Testis (tissue), 2 donors: ENCODE measurements around the gene DDX52.

Experiments
- POLR2A ChIP-seq: fragments of 450-650 bp; IDR thresholded peaks from one replicate; pipeline ENCODE4 v1.6.1; 2017; ENCODE audit warnings: antibody characterized with exemption, mild to moderate bottlenecking, moderate library complexity
- TF ChIP-seq, protein P1 (sequence below), 3 experiments: fragments of 450-650 bp in 2 of 3; fragments of 200-600 bp in 1 of 3; sonication (generic) in 1 of 3; IDR thresholded peaks; one replicate each; pipeline ENCODE4 v1.5.1; 2016 to 2019; ENCODE audit warnings: antibody characterized with exemption in 3 of 3, mild to moderate bottlenecking in 2 of 3, moderate library complexity in 1 of 3

DNA sequence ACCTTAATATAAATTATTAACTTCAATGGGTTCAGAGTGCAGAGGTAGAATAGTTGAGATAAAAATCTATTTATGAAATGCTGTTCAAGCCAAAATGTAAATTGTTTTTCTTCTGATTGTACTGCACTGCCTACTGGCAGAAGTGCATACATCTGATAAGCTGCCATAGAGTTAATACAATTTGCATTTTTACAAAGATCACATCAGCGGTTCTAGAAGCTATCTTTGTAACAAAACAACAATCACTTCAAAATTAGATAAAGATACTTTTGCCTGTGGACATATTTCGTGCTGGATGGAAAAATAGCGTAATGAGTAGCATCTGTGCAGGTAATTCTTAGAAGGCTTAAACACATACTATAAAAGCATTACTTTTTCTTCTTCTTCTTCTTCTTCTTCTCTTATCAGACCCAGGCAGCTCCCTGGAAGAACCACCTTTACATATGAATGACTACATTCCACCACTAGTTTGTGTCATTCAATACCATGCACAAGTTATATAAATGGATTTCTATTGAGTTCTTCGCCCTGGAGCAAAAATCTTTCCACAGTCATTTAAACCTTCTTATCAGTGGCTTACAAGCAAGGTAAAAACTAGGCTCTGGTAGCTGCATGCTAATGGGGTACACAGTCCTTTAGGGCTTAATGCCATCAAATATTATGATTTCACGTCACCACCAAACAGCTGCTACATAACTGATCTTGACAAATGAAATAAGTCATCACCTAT lies 81.1 kb downstream of the DDX52 start:
- TF ChIP-seq, protein P1, sequence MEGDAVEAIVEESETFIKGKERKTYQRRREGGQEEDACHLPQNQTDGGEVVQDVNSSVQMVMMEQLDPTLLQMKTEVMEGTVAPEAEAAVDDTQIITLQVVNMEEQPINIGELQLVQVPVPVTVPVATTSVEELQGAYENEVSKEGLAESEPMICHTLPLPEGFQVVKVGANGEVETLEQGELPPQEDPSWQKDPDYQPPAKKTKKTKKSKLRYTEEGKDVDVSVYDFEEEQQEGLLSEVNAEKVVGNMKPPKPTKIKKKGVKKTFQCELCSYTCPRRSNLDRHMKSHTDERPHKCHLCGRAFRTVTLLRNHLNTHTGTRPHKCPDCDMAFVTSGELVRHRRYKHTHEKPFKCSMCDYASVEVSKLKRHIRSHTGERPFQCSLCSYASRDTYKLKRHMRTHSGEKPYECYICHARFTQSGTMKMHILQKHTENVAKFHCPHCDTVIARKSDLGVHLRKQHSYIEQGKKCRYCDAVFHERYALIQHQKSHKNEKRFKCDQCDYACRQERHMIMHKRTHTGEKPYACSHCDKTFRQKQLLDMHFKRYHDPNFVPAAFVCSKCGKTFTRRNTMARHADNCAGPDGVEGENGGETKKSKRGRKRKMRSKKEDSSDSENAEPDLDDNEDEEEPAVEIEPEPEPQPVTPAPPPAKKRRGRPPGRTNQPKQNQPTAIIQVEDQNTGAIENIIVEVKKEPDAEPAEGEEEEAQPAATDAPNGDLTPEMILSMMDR (IDR thresholded peaks at IDR 0.05) = no peak
- no peak for TF ChIP-seq POLR2A
